HEK293 (cell line): ENCODE measurements around the gene PTMA.

ENCODE experiments used
- BCL11A ChIP-seq: fragments of 450-650 bp; formaldehyde crosslinking; IDR thresholded peaks from 2 replicates; pipeline ENCODE4 v1.5.1; 2016; ENCODE audit warnings: low read depth, missing biosample characterization, missing genetic modification characterization
- GLI4 ChIP-seq: fragments of 450-650 bp; formaldehyde crosslinking; IDR thresholded peaks from 2 replicates; pipeline ENCODE4 v1.5.1; 2016; ENCODE audit warnings: missing biosample characterization, missing genetic modification characterization
- KLF1 ChIP-seq: fragments of 450-650 bp; formaldehyde crosslinking; IDR thresholded peaks from 2 replicates; pipeline ENCODE4 v1.5.1; 2016; ENCODE audit warnings: missing biosample characterization, missing genetic modification characterization
- PRDM1 ChIP-seq: fragments of 450-650 bp; formaldehyde crosslinking; IDR thresholded peaks from 2 replicates; pipeline ENCODE4; 2016; ENCODE audit warnings: missing biosample characterization, missing genetic modification characterization
- ZBTB11 ChIP-seq: fragments of 450-650 bp; formaldehyde crosslinking; conservative IDR thresholded peaks from 2 replicates; pipeline ENCODE4 v1.5.1; 2016; ENCODE audit warnings: low read depth, missing biosample characterization, missing genetic modification characterization
- ZBTB26 ChIP-seq: fragments of 450-650 bp; formaldehyde crosslinking; optimal IDR thresholded peaks from 2 replicates; pipeline ENCODE3; 2016; ENCODE audit warnings: missing biosample characterization, mild to moderate bottlenecking, missing genetic modification characterization
- ZBTB49 ChIP-seq: fragments of 450-650 bp; formaldehyde crosslinking; IDR thresholded peaks from 2 replicates; pipeline ENCODE4 v1.5.1; 2016; ENCODE audit warnings: missing biosample characterization, missing genetic modification characterization, low read depth
- ZNF146 ChIP-seq: fragments of 450-650 bp; formaldehyde crosslinking; IDR thresholded peaks from 2 replicates; pipeline ENCODE4 v1.5.1; 2016; ENCODE audit warnings: missing biosample characterization, missing genetic modification characterization
- ZNF221 ChIP-seq: fragments of 450-650 bp; formaldehyde crosslinking; IDR thresholded peaks from 2 replicates; pipeline ENCODE4 v1.5.1; 2017; ENCODE audit warnings: missing biosample characterization, missing genetic modification characterization, borderline replicate concordance
- ZNF26 ChIP-seq: fragments of 450-650 bp; formaldehyde crosslinking; IDR thresholded peaks from 2 replicates; pipeline ENCODE4 v1.5.1; 2016; ENCODE audit warnings: missing biosample characterization, missing genetic modification characterization
- ZNF391 ChIP-seq: fragments of 450-650 bp; formaldehyde crosslinking; IDR thresholded peaks from 2 replicates; pipeline ENCODE4 v1.5.1; 2016; ENCODE audit warnings: low read depth, missing biosample characterization, missing genetic modification characterization, borderline replicate concordance
- ZNF423 ChIP-seq: fragments of 450-650 bp; formaldehyde crosslinking; IDR thresholded peaks from 2 replicates; pipeline ENCODE4 v1.5.1; 2016; ENCODE audit warnings: missing biosample characterization, missing genetic modification characterization
- ZNF449 ChIP-seq: fragments of 450-650 bp; formaldehyde crosslinking; IDR thresholded peaks from 2 replicates; pipeline ENCODE4 v1.5.1; 2017; ENCODE audit warnings: missing biosample characterization, mild to moderate bottlenecking, missing genetic modification characterization, moderate library complexity
- ZNF48 ChIP-seq: fragments of 450-650 bp; formaldehyde crosslinking; IDR thresholded peaks from 2 replicates; pipeline ENCODE4 v1.5.1; 2016; ENCODE audit warnings: missing biosample characterization, missing genetic modification characterization
- ZNF513 ChIP-seq: fragments of 450-650 bp; IDR thresholded peaks from 2 replicates; pipeline ENCODE4 v1.5.1; 2018; ENCODE audit warnings: missing biosample characterization, missing genetic modification characterization
- ZNF514 ChIP-seq: fragments of 450-650 bp; formaldehyde crosslinking; IDR thresholded peaks from 2 replicates; pipeline ENCODE4 v1.5.1; 2016; ENCODE audit warnings: missing biosample characterization, missing genetic modification characterization
- ZNF530 ChIP-seq: fragments of 450-650 bp; formaldehyde crosslinking; IDR thresholded peaks from 2 replicates; pipeline ENCODE4 v1.5.1; 2016; ENCODE audit warnings: low read depth, missing biosample characterization, missing genetic modification characterization
- ZNF580 ChIP-seq: fragments of 450-650 bp; formaldehyde crosslinking; IDR thresholded peaks from 2 replicates; pipeline ENCODE4 v1.5.1; 2016; ENCODE audit warnings: missing biosample characterization, missing genetic modification characterization
- ZNF623 ChIP-seq: fragments of 450-650 bp; formaldehyde crosslinking; IDR thresholded peaks from 2 replicates; pipeline ENCODE4 v1.5.1; 2016; ENCODE audit warnings: missing biosample characterization, missing genetic modification characterization
- ZNF664 ChIP-seq: fragments of 450-650 bp; formaldehyde crosslinking; IDR thresholded peaks from 2 replicates; pipeline ENCODE4 v1.5.1; 2016; ENCODE audit warnings: missing biosample characterization, missing genetic modification characterization
- ZNF692 ChIP-seq: fragments of 450-650 bp; formaldehyde crosslinking; IDR thresholded peaks from 2 replicates; pipeline ENCODE4 v1.5.1; 2016; ENCODE audit warnings: missing biosample characterization, missing genetic modification characterization
- ZNF768 ChIP-seq: fragments of 450-650 bp; formaldehyde crosslinking; IDR thresholded peaks from 2 replicates; pipeline ENCODE4 v1.5.1; 2018; ENCODE audit warnings: missing biosample characterization, mild to moderate bottlenecking, missing genetic modification characterization
- ZNF830 ChIP-seq: fragments of 450-650 bp; IDR thresholded peaks from 2 replicates; pipeline ENCODE4 v1.5.0; 2018; ENCODE audit warnings: missing biosample characterization, missing genetic modification characterization, low read depth, mild to moderate bottlenecking, moderate library complexity
- ZNF837 ChIP-seq: fragments of 450-650 bp; formaldehyde crosslinking; IDR thresholded peaks from 2 replicates; pipeline ENCODE4 v1.5.1; 2016; ENCODE audit warnings: missing biosample characterization, missing genetic modification characterization
- ZXDB ChIP-seq: fragments of 450-650 bp; formaldehyde crosslinking; IDR thresholded peaks from 2 replicates; pipeline ENCODE4 v1.5.1; 2016; ENCODE audit warnings: missing biosample characterization, missing genetic modification characterization

The PTMA gene

GRCh38 chr2:231709981-231710798, 1.9 kb downstream of the PTMA start (continued):
- TF ChIP-seq ZBTB49 (tag by site-specific recombination), result no peak
- no peak for TF ChIP-seq ZNF513 (tag by site-specific recombination)
- TF ChIP-seq ZNF514 (tag by site-specific recombination), result no peak
- no peak for TF ChIP-seq ZNF391 (tag by site-specific recombination)
- TF ChIP-seq PRDM1 (tag by site-specific recombination), result no peak
- 0 out of 2 replicates have a peak, but pooled peaks have one; percentile 10 for TF ChIP-seq ZNF623 (tag by site-specific recombination)
- TF ChIP-seq BCL11A (tag by site-specific recombination), result peak; percentile 76
- TF ChIP-seq ZNF221 (tag by site-specific recombination), result no peak
- TF ChIP-seq ZNF692 (tag by site-specific recombination), result 0 out of 2 replicates have a peak, but pooled peaks have one; percentile 34
- TF ChIP-seq KLF1 (tag by site-specific recombination), result no peak
- no peak for TF ChIP-seq ZBTB11 (tag by site-specific recombination)
- no peak for TF ChIP-seq ZNF48 (tag by site-specific recombination)
- no peak for TF ChIP-seq ZNF580
- TF ChIP-seq ZNF664, result no peak
- TF ChIP-seq ZNF830 (tag by site-specific recombination), result no peak
- TF ChIP-seq ZNF146, result no peak
- peak; percentile 73 for TF ChIP-seq ZBTB26 (tag by site-specific recombination)
- TF ChIP-seq ZNF837 (tag by site-specific recombination), result peak; percentile 70; the same call in 1 of the 2 replicates
- 0 out of 2 replicates have a peak, but pooled peaks have one; percentile 23 for TF ChIP-seq ZNF449 (tag by site-specific recombination)
- TF ChIP-seq ZNF26 (tag by site-specific recombination), result no peak
- no peak for TF ChIP-seq ZNF530 (tag by site-specific recombination)
- TF ChIP-seq ZNF423 (tag by site-specific recombination), result 0 out of 2 replicates have a peak, but pooled peaks have one; percentile 21
- no peak; the same call in 1 of the 2 replicates for TF ChIP-seq ZXDB (tag by site-specific recombination)
- no peak for TF ChIP-seq ZNF768
- no peak for TF ChIP-seq GLI4 (tag by site-specific recombination)
